Smooth muscle cell (in vitro differentiated cells): ENCODE measurements around the gene ZNF490. TPM values are rescaled to one million over a fixed set of nuclear protein-coding genes. Genes with fewer than 3 reads are reported as not detected.

Source experiments
- DNase-seq: peaks from one replicate; lab custom pipeline; 2025; ENCODE audit not compliant: unreplicated experiment; lab: John Stamatoyannopoulos, UW
- H2AFZ ChIP-seq: fragments of 200-600 bp; sonication (generic); 2 replicates; pipeline ENCODE4 v1.6.0; 2016; ENCODE audit warnings: antibody characterized with exemption, low read depth, mild to moderate bottlenecking
- H3F3A ChIP-seq: fragments of 200-600 bp; sonication (generic); 2 replicates; pipeline ENCODE4 v1.6.0; 2017; ENCODE audit warnings: antibody characterized with exemption, low read depth
- H3K27ac ChIP-seq: fragments of 200-600 bp; sonication (generic); 2 replicates; pipeline ENCODE4 v1.5.1; 2016; ENCODE audit warnings: low read depth, mild to moderate bottlenecking
- H3K27me3 ChIP-seq: fragments of 200-600 bp; sonication (generic); 2 replicates; pipeline ENCODE4 v1.6.1; 2016; ENCODE audit warnings: low read depth, mild to moderate bottlenecking
- H3K36me3 ChIP-seq: fragments of 200-600 bp; sonication (generic); 2 replicates; pipeline ENCODE4 v1.5.1; 2016; ENCODE audit warnings: low read depth
- H3K4me1 ChIP-seq: fragments of 200-600 bp; sonication (generic); 2 replicates; pipeline ENCODE4 v1.5.1; 2016; ENCODE audit warnings: low read depth
- H3K4me2 ChIP-seq: fragments of 200-600 bp; sonication (generic); 2 replicates; pipeline ENCODE4 v1.6.0; 2016; ENCODE audit warnings: mild to moderate bottlenecking
- H3K4me3 ChIP-seq: fragments of 200-600 bp; sonication (generic); 2 replicates; pipeline ENCODE4 v1.5.1; 2016; ENCODE audit warnings: mild to moderate bottlenecking
- H3K79me2 ChIP-seq: fragments of 200-600 bp; sonication (generic); 2 replicates; pipeline ENCODE4 v1.6.0; 2016; ENCODE audit warnings: low read depth, mild to moderate bottlenecking
- H3K9ac ChIP-seq: fragments of 200-600 bp; sonication (generic); 2 replicates; pipeline ENCODE4 v1.6.0; 2016; ENCODE audit warnings: low read depth
- H3K9me3 ChIP-seq: fragments of 200-600 bp; sonication (generic); replicated peaks from 2 replicates; pipeline ENCODE4 v1.5.1; 2016; ENCODE audit warnings: low read depth
- H4K20me1 ChIP-seq: fragments of 200-600 bp; sonication (generic); 2 replicates; pipeline ENCODE4 v1.6.0; 2016; ENCODE audit warnings: low read depth
- WGBS: methylation state at CpG from one replicate; pipeline ENCODE4 v1.1.7; 2016; ENCODE audit warnings: low lambda C conversion rate; 5-methylcytosine and 5-hydroxymethylcytosine counted together
- polyA plus RNA-seq: library from polyadenylated mRNA; unstranded; fragments of >200 nt; fragmentation: Nextera tagmentation; extraction: Ambion mirVana; gene quantifications from 2 replicates; pipeline ENCODE4 v1.2.1, GENCODE V29; 2016
- total RNA-seq: library from RNA; depleted of rRNA; stranded (reverse); fragments of >200 nt; gene quantifications from 2 replicates; pipeline ENCODE4 v1.2.3, GENCODE V29; 2014
- TF ChIP-seq, protein P1 (sequence below): fragments of 200-600 bp; sonication (generic); IDR thresholded peaks from 2 replicates; pipeline ENCODE4 v1.5.1; 2017; ENCODE audit warnings: borderline replicate concordance, mild to moderate bottlenecking, antibody characterized with exemption; ENCODE audit not compliant: insufficient read depth, poor library complexity, severe bottlenecking

ZNF490 gene
- total and polyA plus RNA-seq, 2 experiments from 2014 or later, result 1.1 to 7.1 TPM

GRCh38 chr19:12638611-12639182, 28.1 kb upstream of the ZNF490 start:
- no peak overlapping the region for H3K9ac ChIP-seq
- H3K36me3 ChIP-seq, result no peaks in the 10 kb centered on the region
- no peaks in the 10 kb centered on the region for H3K79me2 ChIP-seq
- no peaks in the 10 kb centered on the region for H3K9me3 ChIP-seq
- no peaks in the 10 kb centered on the region for H3K27me3 ChIP-seq
- no peak overlapping the region for H3K27ac ChIP-seq
- no peak overlapping the region for H3K4me3 ChIP-seq
- H3K4me2 ChIP-seq, result no peak overlapping the region
- H3F3A ChIP-seq, result no peaks in the 10 kb centered on the region
- peaks cover 4% of the 10 kb centered on the region for H3K4me1 ChIP-seq
- TF ChIP-seq, protein P1, sequence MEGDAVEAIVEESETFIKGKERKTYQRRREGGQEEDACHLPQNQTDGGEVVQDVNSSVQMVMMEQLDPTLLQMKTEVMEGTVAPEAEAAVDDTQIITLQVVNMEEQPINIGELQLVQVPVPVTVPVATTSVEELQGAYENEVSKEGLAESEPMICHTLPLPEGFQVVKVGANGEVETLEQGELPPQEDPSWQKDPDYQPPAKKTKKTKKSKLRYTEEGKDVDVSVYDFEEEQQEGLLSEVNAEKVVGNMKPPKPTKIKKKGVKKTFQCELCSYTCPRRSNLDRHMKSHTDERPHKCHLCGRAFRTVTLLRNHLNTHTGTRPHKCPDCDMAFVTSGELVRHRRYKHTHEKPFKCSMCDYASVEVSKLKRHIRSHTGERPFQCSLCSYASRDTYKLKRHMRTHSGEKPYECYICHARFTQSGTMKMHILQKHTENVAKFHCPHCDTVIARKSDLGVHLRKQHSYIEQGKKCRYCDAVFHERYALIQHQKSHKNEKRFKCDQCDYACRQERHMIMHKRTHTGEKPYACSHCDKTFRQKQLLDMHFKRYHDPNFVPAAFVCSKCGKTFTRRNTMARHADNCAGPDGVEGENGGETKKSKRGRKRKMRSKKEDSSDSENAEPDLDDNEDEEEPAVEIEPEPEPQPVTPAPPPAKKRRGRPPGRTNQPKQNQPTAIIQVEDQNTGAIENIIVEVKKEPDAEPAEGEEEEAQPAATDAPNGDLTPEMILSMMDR, result no peak
- no peak for DNase-seq
- H4K20me1 ChIP-seq, result no peaks in the 10 kb centered on the region
- H2AFZ ChIP-seq, result no peak overlapping the region
- WGBS, result 95% methylated on average over 20 of the region's 22 CpGs

- no peak overlapping the region for H2AFZ ChIP-seq
- peaks cover 4% of the 10 kb centered on the region for H3K4me1 ChIP-seq
- no peak overlapping the region for H3K27ac ChIP-seq
- WGBS, result 95% methylated on average over 12 of the region's 13 CpGs
- H3K4me2 ChIP-seq, result no peak overlapping the region
- no peaks in the 10 kb centered on the region for H3K27me3 ChIP-seq
- TF ChIP-seq, protein P1, result no peak
- H3K79me2 ChIP-seq, result no peaks in the 10 kb centered on the region
- H4K20me1 ChIP-seq, result no peaks in the 10 kb centered on the region
- no peak for DNase-seq
- peaks cover 8% of the 10 kb centered on the region for H3F3A ChIP-seq
- H3K4me3 ChIP-seq, result no peak overlapping the region
- H3K9me3 ChIP-seq, result no peaks in the 10 kb centered on the region
- no peaks in the 10 kb centered on the region for H3K36me3 ChIP-seq
- H3K9ac ChIP-seq, result no peak overlapping the region
Observed at GRCh38 chr19:12636631-12637030, 26.0 kb upstream of the ZNF490 start.

- Histone ChIP-seq H3K27ac (no peak overlapping the region), H3F3A (peaks cover 24% of the 10 kb centered on the region), H3K27me3 (no peaks in the 10 kb centered on the region), H3K79me2 (peaks cover 17% of the 10 kb centered on the region), H3K4me3 (no peak overlapping the region), H3K9ac (no peak overlapping the region), H3K36me3 (peaks cover 64% of the 10 kb centered on the region), H3K9me3 (peaks cover 39% of the 10 kb centered on the region), H3K4me1 (no peaks in the 10 kb centered on the region), H4K20me1 (no peaks in the 10 kb centered on the region), H3K4me2 (no peak overlapping the region), H2AFZ (no peak overlapping the region)
- WGBS, result 98% methylated on average over 7 of the region's 7 CpGs
- TF ChIP-seq, protein P1, result no peak
- no peak for DNase-seq
Observed at GRCh38 chr19:12629215-12629614, 18.6 kb upstream of the ZNF490 start.
